Testis (tissue), 2 donors: ENCODE results near the gene ITIH5.

Experiments used
- POLR2A ChIP-seq: fragments of 450-650 bp; IDR thresholded peaks from one replicate; pipeline ENCODE4 v1.6.1; 2017; ENCODE audit warnings: antibody characterized with exemption, mild to moderate bottlenecking, moderate library complexity
- TF ChIP-seq, protein P1 (sequence below), 3 experiments: fragments of 450-650 bp in 2 of 3; fragments of 200-600 bp in 1 of 3; sonication (generic) in 1 of 3; IDR thresholded peaks; one replicate each; pipeline ENCODE4 v1.5.1; 2016 to 2019; ENCODE audit warnings: antibody characterized with exemption in 3 of 3, mild to moderate bottlenecking in 2 of 3, moderate library complexity in 1 of 3

DNA sequence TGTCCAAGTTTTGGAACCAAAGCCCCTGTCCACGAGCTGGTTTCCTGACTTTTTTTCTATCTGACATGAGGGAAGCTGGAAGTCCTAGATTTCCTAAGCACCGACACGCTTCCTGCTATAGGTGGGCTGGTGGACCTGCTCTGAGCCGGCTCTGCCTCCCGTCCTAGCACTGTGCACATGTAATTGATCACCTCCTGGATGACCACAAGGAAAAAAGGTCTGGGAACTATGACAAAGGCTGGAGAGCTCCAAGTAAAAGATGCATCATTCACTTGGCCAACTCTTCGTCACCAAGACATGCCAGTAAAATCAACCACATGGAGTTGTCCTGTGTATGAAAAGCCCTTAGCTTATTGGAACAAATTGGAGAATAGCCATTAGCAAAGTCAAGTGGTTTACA is 104.8 kb downstream of the ITIH5 start:
- TF ChIP-seq, protein P1, sequence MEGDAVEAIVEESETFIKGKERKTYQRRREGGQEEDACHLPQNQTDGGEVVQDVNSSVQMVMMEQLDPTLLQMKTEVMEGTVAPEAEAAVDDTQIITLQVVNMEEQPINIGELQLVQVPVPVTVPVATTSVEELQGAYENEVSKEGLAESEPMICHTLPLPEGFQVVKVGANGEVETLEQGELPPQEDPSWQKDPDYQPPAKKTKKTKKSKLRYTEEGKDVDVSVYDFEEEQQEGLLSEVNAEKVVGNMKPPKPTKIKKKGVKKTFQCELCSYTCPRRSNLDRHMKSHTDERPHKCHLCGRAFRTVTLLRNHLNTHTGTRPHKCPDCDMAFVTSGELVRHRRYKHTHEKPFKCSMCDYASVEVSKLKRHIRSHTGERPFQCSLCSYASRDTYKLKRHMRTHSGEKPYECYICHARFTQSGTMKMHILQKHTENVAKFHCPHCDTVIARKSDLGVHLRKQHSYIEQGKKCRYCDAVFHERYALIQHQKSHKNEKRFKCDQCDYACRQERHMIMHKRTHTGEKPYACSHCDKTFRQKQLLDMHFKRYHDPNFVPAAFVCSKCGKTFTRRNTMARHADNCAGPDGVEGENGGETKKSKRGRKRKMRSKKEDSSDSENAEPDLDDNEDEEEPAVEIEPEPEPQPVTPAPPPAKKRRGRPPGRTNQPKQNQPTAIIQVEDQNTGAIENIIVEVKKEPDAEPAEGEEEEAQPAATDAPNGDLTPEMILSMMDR (IDR thresholded peaks at IDR 0.05) = no peak
- TF ChIP-seq POLR2A = no peak
